Ovary (tissue), 3 donors: ENCODE results near the gene ZNG1F.
"Not testable (repeated sequence)": the region's sequence is repeated elsewhere in the genome, so short reads cannot be mapped to it uniquely, and the experiment has no call there.

Experiments
- CTCF ChIP-seq, 3 donors: fragments of 450-650 bp in 2 of 3; fragments of 200-600 bp in 1 of 3; IDR thresholded peaks; one replicate each; pipeline versions ENCODE4 v1.5.1 to v1.8.0; 2016 to 2022; ENCODE audit warnings: antibody characterized with exemption in 3 of 3, mild to moderate bottlenecking in 1 of 3
- EP300 ChIP-seq: sonication (generic); formaldehyde crosslinking; IDR thresholded peaks from one replicate; pipeline ENCODE4 v1.6.1; 2017; ENCODE audit warnings: antibody characterized with exemption
- POLR2A ChIP-seq: fragments of 450-650 bp; IDR thresholded peaks from one replicate; pipeline ENCODE4 v1.6.1; 2017; ENCODE audit warnings: antibody characterized with exemption, mild to moderate bottlenecking, moderate library complexity
- donor health status: DM: no; HTN: no; CAD: no.

- TF ChIP-seq CTCF (IDR thresholded peaks at IDR 0.05); POLR2A; EP300: not testable (repeated sequence)
Measured at GRCh38 chr9:41123812-41124211, 65.3 kb downstream of the ZNG1F start.
